DMS53 treated with DMSO at 0.1 percent for 48 hours (cell line): ENCODE measurements around the gene KIDINS220.
"Not testable (repeated sequence)": the region's sequence is repeated elsewhere in the genome, so short reads cannot be mapped to it uniquely, and the experiment has no call there.

ENCODE experiments used
- DNase-seq: peaks from one replicate; lab custom pipeline; 2025; ENCODE audit not compliant: unreplicated experiment; lab: John Stamatoyannopoulos, UW

The KIDINS220 gene

GRCh38 chr2:8754106-8754776, 83.2 kb downstream of the KIDINS220 start:
- no peak for DNase-seq

GRCh38 chr2:8753609-8754008, 83.8 kb downstream of the KIDINS220 start:
- no peak for DNase-seq

- no peak for DNase-seq
Measured at GRCh38 chr2:8752385-8752784, 85.0 kb downstream of the KIDINS220 start.

GRCh38 chr2:8750221-8750620, 87.2 kb downstream of the KIDINS220 start:
- no peak for DNase-seq

GRCh38 chr2:8743261-8743660, 94.2 kb downstream of the KIDINS220 start:
- no peak for DNase-seq

GRCh38 chr2:8740136-8740535, 97.3 kb downstream of the KIDINS220 start:
- DNase-seq: no peak

GRCh38 chr2:8737571-8738175, 99.7 kb downstream of the KIDINS220 start:
- DNase-seq: no peak

- no peak for DNase-seq
Measured at GRCh38 chr2:8732601-8733000, 104.8 kb downstream of the KIDINS220 start.

- DNase-seq: peak; percentile 16
Measured at GRCh38 chr2:8729939-8730338, 107.5 kb downstream of the KIDINS220 start.

- not testable (repeated sequence) for DNase-seq
Measured at GRCh38 chr2:8729101-8729500, 108.3 kb downstream of the KIDINS220 start.

GRCh38 chr2:8728305-8729015, 109.0 kb downstream of the KIDINS220 start:
- DNase-seq: no peak

GRCh38 chr2:8725838-8726237, 111.6 kb downstream of the KIDINS220 start:
- no peak for DNase-seq

GRCh38 chr2:8722986-8723385, 114.4 kb downstream of the KIDINS220 start:
- no peak for DNase-seq

- no peak for DNase-seq
Measured at GRCh38 chr2:8721410-8721809, 116.0 kb downstream of the KIDINS220 start.

- no peak for DNase-seq
Measured at GRCh38 chr2:8720741-8721140, 116.7 kb downstream of the KIDINS220 start.

- DNase-seq: no peak
Measured at GRCh38 chr2:8719528-8719927, 117.9 kb downstream of the KIDINS220 start.

- DNase-seq: no peak
Measured at GRCh38 chr2:8714971-8715370, 122.4 kb downstream of the KIDINS220 start.

- DNase-seq: no peak
Measured at GRCh38 chr2:8714283-8714682, 123.1 kb downstream of the KIDINS220 start.

- no peak for DNase-seq
Measured at GRCh38 chr2:8710951-8711350, 126.5 kb downstream of the KIDINS220 start.

- no peak for DNase-seq
Measured at GRCh38 chr2:8709611-8710010, 127.8 kb downstream of the KIDINS220 start.

- DNase-seq: no peak
Measured at GRCh38 chr2:8704906-8705305, 132.5 kb downstream of the KIDINS220 start.

- no peak for DNase-seq
Measured at GRCh38 chr2:8701681-8702379, 135.6 kb downstream of the KIDINS220 start.
